Stimulated activated CD4-positive, alpha-beta T cell treated with anti-CD3 and anti-CD28 coated beads, Interleukin-12 subunit alpha, Interleukin-12 subunit beta, amount 100 ng/mL, for 48 hours (primary cell): ENCODE measurements around the gene IFRD1.

ENCODE experiments used
- DNase-seq, 3 donors: peaks; one replicate each; pipeline ENCODE4 v3.0.0-alpha.2; 2020; ENCODE audit warnings: low read depth in 2 of 3, low spot score in 1 of 3

IFRD1 gene

GRCh38 chr7:112484671-112485167, 34.5 kb downstream of the IFRD1 start:
- no peak for DNase-seq

GRCh38 chr7:112485766-112486165, 35.5 kb downstream of the IFRD1 start:
- no peak for DNase-seq

- DNase-seq, result no peak
Measured at GRCh38 chr7:112487457-112488263, 37.4 kb downstream of the IFRD1 start.

GRCh38 chr7:112488264-112488552, 37.9 kb downstream of the IFRD1 start:
- DNase-seq, result no peak

- no peak for DNase-seq
Measured at GRCh38 chr7:112492186-112492585, 41.9 kb downstream of the IFRD1 start.

- no peak for DNase-seq
Measured at GRCh38 chr7:112494656-112495055, 44.4 kb downstream of the IFRD1 start.

GRCh38 chr7:112495156-112495788, 45.0 kb downstream of the IFRD1 start:
- no peak for DNase-seq

- DNase-seq, result no peak
Measured at GRCh38 chr7:112495810-112496462, 45.7 kb downstream of the IFRD1 start.

- DNase-seq, result no peak
Measured at GRCh38 chr7:112497481-112497880, 47.2 kb downstream of the IFRD1 start.

- DNase-seq, result no peak
Measured at GRCh38 chr7:112500619-112501018, 50.4 kb downstream of the IFRD1 start.

- DNase-seq, result no peak
Measured at GRCh38 chr7:112501801-112502503, 51.7 kb downstream of the IFRD1 start.

- DNase-seq, result no peak
Measured at GRCh38 chr7:112502700-112503099, 52.4 kb downstream of the IFRD1 start.

GRCh38 chr7:112503361-112503972, 53.2 kb downstream of the IFRD1 start:
- DNase-seq, result no peak

- DNase-seq, result no peak
Measured at GRCh38 chr7:112504093-112504695, 53.9 kb downstream of the IFRD1 start.

- DNase-seq, result no peak
Measured at GRCh38 chr7:112505495-112505894, 55.2 kb downstream of the IFRD1 start.

- no peak for DNase-seq
Measured at GRCh38 chr7:112508404-112508803, 58.1 kb downstream of the IFRD1 start.

- no peak for DNase-seq
Measured at GRCh38 chr7:112509402-112509801, 59.1 kb downstream of the IFRD1 start.

GRCh38 chr7:112510001-112510742, 59.9 kb downstream of the IFRD1 start:
- no peak for DNase-seq

GRCh38 chr7:112510743-112511110, 60.5 kb downstream of the IFRD1 start:
- no peak for DNase-seq
